Astrocyte of the cerebellum (primary cell): ENCODE measurements around the gene PLEKHA1.

Experiments
- DNase-seq: peaks from one replicate; pipeline ENCODE4 v3.0.0-alpha.2; 2011; ENCODE audit warnings: low read depth
- H3K4me3 ChIP-seq: 2 replicates; pipeline ENCODE4 v1.5.1; 2011; ENCODE audit warnings: mild to moderate bottlenecking, low read depth, low read length, moderate library complexity
- in situ Hi-C: cut with HindIII; loops from 2 replicates; pipeline ENCODE4 v1.10.0; 2017; ENCODE audit warnings: low sequenced_read_pairs
- TF ChIP-seq, protein P1 (sequence below): IDR thresholded peaks from 2 replicates; pipeline ENCODE4 v1.5.1; 2012; ENCODE audit warnings: low read length, low read depth, moderate library complexity, mild to moderate bottlenecking; ENCODE audit errors: missing control alignments

The PLEKHA1 gene

DNA sequence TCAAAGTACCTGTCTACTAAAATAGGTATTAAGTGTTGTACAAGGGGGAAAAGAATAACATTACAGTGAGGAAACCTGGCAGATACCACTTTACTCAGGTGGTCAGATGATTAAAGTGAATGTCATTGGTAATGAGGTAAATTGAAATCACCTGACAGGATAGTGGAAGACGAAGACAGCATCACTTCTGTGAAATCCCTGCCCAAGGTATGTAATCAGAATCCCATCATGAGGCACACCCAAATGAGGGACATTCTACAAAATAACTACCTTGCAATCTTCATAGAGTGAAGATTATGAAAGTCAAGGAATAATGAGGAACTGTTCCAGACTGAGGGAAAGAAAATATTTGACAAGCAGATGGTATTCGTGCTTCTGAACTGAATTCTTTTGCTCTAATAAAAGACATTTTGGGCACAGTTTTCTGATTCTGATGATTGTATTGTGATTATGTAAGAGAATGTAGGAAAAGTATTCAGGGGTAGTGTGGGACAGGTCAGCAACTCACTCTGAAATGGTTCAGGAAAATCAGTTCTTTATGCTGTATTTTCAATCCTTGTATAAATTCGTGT is 46.6 kb downstream of the PLEKHA1 start:
- TF ChIP-seq, protein P1, sequence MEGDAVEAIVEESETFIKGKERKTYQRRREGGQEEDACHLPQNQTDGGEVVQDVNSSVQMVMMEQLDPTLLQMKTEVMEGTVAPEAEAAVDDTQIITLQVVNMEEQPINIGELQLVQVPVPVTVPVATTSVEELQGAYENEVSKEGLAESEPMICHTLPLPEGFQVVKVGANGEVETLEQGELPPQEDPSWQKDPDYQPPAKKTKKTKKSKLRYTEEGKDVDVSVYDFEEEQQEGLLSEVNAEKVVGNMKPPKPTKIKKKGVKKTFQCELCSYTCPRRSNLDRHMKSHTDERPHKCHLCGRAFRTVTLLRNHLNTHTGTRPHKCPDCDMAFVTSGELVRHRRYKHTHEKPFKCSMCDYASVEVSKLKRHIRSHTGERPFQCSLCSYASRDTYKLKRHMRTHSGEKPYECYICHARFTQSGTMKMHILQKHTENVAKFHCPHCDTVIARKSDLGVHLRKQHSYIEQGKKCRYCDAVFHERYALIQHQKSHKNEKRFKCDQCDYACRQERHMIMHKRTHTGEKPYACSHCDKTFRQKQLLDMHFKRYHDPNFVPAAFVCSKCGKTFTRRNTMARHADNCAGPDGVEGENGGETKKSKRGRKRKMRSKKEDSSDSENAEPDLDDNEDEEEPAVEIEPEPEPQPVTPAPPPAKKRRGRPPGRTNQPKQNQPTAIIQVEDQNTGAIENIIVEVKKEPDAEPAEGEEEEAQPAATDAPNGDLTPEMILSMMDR: no peak
- in situ Hi-C loops: no loop called here
- no peak for DNase-seq
- no peak overlapping the region for H3K4me3 ChIP-seq

DNA sequence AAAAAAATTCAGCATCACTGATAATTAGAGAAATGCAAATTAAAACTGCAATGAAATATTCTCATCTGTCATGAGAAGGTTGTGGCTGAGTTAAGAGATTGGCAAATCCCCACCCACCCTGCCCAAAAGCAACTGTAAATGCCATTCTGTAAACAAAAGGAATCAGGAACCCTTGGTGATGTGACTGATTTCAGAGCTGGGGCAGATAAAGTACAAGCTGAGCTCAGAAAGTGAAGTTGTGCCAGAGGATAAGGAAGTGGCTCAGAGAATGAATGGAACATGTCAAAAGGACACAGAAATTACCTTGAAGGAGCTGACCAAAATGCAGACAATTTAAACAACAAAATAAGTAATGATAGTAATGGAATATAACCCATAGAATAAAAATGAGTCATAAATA is 47.2 kb downstream of the PLEKHA1 start:
- no peak for DNase-seq
- no peak overlapping the region for H3K4me3 ChIP-seq
- TF ChIP-seq, protein P1: no peak
- in situ Hi-C loops: no loop called here

DNA sequence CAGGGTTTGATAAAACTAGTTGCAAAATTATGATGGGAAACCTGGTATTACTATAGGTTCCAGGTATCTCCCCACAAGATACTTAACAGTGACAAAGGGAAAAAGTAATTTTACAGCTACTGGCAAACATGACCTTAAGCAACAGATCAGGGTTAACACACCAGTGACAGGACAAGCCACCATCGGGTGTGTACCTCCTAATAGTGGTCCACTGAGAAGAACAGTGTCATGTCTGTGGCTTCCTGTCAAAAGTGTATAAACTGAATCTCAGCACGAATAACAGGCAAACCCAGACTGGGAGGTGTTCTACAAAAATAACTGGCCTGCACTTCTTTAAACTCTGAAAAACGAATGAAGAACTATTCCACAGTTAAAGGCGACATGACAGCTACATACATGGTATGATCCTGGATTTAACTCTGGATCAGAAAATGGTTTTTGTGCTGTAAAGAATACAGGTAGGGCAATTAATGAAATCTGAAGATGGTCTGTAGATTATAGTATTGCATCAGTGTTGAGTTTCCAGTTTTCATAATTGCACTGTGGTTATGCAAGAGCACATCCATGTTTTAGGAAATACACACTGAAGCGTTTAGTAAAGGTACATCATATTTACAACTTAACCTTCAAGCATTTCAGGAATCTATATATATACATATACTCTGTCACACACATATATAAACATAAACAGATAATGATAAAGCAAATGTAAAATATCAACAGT is 47.9 kb downstream of the PLEKHA1 start:
- H3K4me3 ChIP-seq: no peak overlapping the region
- DNase-seq: no peak
- TF ChIP-seq, protein P1: no peak
- in situ Hi-C loops: no loop called here

DNA sequence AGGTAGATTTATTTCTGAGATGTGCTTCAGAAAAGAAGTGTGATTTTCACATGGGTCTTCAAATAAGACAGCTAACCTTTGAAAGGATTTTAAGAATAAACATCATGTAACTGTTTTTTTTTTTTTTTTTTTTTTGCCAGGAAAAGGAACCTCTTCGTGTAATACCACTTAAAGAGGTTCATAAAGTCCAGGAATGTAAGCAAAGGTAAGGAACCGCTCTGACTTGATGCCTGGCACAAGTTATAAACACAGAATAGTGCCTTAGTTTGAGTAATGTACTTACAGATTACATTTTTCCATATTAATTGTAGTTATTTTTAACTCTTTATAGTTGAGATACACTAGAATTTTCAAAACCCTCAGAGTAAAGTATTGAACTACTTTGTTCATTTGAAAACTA is 49.6 kb downstream of the PLEKHA1 start:
- no peak overlapping the region for H3K4me3 ChIP-seq
- in situ Hi-C loops: no loop called here
- DNase-seq: no peak
- TF ChIP-seq, protein P1: no peak

DNA sequence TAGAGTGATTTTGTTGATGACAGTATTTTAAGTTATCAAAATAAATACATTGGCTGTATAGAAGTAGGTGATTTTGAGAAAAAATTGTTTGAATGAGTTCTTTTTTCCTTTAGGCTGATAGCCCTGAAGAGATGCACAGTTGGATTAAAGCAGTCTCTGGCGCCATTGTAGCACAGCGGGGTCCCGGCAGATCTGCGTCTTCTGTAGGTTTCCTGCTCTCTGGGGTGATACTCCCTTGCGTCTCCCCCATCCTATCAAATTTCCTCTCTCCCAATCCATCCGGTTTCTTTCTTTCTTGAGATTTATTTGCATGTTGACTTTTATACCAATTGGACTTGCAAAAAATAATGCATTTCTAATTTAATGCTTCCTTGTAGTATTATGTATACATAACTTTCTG is 52.3 kb downstream of the PLEKHA1 start:
- TF ChIP-seq, protein P1: no peak
- DNase-seq: no peak
- in situ Hi-C loops: loop anchor here (25.0 kb wide), 1 partner anchor 265 kb away; no protein-coding TSS in a partner anchor

DNA sequence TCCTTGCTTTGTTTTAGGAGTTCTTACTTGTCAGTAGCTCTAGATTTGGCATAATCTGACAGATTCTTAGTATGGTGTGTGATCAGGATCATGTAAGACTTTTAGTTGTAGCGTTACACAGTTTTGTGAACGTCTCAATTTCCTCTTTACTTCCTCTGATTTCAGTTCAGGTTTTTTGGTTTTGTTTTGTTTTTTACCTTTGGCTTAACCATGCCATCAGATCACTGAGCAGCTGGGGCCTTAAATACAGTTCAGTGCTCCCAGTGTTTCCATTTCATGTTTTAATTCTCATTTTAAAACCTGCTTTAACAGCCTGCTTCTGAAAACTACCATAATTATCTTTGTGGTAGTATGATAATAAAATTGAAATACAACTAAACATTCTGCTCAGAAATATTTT is 52.8 kb downstream of the PLEKHA1 start:
- in situ Hi-C loops: loop anchor here (25.0 kb wide), 1 partner anchor 265 kb away; no protein-coding TSS in a partner anchor
- no peak for DNase-seq
- H3K4me3 ChIP-seq: no peak overlapping the region
- TF ChIP-seq, protein P1: no peak

More for the DNA sequence above, 52.3 kb downstream of the PLEKHA1 start:
- H3K4me3 ChIP-seq: no peak overlapping the region
